NCI-H146 treated with DMSO at 0.1 percent for 48 hours (cell line): ENCODE results near the gene MUC5AC.

Experiments used
- DNase-seq: peaks from one replicate; lab custom pipeline; 2025; ENCODE audit not compliant: unreplicated experiment; lab: John Stamatoyannopoulos, UW

Gene MUC5AC

DNA sequence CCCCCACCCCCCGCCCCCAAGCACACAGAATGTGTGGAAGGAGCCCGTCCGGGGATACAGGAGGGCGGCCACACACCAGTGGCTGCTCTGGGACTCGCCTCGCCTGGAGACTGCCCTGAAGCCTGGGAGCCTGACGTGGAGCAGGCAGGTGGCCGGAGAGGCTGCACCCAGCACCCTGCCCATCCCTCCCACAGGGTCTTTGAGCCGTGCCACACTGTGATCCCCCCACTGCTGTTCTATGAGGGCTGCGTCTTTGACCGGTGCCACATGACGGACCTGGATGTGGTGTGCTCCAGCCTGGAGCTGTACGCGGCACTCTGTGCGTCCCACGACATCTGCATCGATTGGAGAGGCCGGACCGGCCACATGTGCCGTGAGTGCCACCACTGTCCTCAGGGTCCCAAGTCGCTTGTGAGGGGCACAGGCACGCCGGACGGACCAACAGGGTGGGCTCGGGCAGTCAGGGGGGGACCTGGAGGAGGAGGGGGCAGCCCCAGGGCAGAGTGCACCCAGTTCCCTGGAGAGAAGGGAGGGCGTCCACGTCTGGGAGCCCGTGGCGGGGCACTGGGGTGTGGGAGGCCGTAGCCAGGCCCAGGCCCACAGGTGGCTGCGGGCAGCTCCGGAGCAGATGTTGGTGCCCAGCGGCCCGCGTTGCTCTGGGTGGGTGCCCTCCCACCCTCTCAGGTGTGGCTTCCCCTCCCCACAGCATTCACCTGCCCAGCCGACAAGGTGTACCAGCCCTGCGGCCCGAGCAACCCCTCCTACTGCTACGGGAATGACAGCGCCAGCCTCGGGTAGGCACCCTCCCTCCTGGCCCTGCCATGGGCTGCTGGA, 38.1 kb downstream of the MUC5AC start:
- no peak for DNase-seq

DNA sequence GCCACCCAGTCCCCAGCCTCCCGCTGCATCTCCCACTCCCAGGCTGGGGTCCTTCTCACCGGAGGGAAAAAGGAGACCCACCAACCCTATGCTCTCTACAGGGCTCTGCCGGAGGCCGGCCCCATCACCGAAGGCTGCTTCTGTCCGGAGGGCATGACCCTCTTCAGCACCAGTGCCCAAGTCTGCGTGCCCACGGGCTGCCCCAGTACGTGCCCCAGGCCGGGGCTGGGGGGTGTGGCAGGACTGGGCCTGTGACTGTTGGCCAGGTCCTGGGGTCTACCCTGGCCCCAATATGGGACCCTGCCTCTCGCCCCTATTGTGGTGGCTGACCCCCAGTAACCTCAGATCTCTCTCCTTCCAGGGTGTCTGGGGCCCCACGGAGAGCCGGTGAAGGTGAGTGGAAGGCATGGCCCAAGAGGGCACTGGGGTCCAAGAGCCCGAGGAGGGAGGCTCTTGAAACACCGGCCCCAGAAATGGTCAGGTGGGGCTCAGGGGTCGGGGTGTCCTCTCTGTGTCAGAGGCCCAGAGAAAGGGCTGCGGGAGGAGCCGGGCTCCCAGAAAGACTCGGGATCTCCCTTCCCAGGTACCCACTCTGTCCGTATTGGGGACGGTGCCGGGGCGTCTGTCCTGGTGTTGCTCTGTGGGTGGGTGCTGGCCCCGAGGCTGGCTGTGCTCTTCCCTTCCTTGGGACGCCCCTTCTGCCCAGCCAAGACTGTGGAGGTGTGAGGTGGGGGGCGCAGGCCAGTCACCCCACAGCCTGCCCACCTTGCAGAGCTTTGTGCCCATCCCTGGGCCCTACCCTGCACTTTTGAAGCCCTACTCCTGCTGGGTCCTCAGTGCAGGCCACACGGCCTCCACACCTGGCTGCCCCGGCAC, 39.0 kb downstream of the MUC5AC start:
- no peak for DNase-seq

DNA sequence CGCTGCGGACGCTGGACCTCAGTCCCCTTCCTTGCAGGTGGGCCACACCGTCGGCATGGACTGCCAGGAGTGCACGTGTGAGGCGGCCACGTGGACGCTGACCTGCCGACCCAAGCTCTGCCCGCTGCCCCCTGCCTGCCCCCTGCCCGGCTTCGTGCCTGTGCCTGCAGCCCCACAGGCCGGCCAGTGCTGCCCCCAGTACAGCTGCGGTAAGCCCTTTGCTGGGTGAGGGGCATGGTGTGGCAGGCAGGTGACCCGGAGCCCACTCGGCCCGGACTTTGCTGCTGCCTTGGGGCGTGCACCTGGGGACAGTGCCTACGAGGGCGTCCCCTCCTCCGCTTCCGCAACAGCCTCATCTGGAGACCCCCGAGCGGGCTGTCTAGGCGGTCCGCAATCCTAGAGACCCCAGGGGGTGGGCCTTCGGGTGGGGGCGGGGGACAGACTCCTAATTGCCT, 39.7 kb downstream of the MUC5AC start:
- DNase-seq = no peak

DNA sequence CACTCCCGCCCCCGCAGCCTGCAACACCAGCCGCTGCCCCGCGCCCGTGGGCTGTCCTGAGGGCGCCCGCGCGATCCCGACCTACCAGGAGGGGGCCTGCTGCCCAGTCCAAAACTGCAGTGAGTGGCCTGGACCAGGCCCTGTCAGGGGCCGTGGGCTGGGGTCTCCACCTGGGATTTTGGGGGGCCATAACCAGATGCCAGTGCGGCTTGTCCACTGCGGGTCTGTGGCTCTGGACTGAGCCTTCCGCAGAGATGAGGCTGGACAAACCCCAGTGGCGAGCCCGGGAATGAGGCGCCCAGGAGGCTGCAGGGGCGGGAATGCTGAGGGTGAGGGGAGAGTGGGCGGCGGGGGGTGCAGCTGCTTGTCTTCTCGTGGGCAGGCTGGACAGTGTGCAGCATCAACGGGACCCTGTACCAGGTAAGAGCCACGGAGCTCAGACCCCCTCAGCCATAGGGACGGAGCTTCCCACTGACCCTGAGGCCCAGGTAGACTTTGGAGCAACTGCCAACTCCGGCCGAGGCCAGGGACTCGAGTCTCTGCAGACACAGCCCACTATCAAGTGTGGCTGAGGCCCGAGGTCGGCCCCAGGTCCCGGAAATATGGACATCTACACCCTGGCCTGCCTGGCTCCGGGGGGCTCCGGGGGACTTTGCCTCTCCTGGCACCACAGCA, 40.3 kb downstream of the MUC5AC start:
- no peak for DNase-seq

DNA sequence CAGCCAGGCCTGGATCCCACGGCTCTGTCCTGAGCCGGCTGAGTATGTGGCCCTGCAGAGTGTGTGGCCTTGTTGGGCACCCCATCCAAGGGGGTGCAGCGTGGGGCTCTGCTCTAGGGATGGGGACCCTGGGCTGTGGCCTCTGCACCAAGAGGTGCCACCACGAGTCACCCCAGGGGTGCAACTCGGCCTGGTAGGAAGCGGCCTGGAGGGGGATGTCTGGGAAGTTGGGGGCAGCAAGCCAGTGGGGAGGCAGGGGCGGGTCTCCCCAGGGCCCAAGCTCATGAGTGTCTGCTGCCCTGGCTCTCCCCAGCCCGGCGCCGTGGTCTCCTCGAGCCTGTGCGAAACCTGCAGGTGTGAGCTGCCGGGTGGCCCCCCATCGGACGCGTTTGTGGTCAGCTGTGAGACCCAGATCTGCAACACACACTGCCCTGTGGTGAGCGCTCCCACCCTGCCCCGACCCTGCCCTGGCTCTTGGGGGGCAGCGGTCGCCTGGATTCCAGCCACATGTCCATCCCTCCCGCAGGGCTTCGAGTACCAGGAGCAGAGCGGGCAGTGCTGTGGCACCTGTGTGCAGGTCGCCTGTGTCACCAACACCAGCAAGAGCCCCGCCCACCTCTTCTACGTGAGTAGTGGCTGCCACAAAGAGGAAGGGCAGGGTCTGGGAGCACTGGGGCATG, 40.9 kb downstream of the MUC5AC start:
- no peak for DNase-seq

DNA sequence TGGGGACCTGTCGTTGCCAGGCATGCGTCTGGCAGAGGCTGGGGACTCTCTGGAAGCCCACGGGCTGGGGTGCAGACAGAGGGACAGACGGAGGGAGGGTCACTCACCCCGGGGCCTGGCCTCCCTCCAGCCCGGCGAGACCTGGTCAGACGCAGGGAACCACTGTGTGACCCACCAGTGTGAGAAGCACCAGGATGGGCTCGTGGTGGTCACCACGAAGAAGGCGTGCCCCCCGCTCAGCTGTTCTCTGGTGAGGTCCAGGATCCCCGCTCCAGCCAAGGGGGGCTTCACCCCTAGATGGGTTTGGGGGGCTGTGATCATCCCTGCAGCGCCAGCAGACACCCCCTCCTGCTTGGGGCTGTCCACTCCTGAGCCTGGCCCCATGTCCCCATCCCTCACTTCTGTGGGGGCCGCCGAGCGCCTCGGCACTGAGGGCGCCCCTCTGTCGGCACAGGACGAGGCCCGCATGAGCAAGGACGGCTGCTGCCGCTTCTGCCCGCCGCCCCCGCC, 41.5 kb downstream of the MUC5AC start:
- DNase-seq = no peak

DNA sequence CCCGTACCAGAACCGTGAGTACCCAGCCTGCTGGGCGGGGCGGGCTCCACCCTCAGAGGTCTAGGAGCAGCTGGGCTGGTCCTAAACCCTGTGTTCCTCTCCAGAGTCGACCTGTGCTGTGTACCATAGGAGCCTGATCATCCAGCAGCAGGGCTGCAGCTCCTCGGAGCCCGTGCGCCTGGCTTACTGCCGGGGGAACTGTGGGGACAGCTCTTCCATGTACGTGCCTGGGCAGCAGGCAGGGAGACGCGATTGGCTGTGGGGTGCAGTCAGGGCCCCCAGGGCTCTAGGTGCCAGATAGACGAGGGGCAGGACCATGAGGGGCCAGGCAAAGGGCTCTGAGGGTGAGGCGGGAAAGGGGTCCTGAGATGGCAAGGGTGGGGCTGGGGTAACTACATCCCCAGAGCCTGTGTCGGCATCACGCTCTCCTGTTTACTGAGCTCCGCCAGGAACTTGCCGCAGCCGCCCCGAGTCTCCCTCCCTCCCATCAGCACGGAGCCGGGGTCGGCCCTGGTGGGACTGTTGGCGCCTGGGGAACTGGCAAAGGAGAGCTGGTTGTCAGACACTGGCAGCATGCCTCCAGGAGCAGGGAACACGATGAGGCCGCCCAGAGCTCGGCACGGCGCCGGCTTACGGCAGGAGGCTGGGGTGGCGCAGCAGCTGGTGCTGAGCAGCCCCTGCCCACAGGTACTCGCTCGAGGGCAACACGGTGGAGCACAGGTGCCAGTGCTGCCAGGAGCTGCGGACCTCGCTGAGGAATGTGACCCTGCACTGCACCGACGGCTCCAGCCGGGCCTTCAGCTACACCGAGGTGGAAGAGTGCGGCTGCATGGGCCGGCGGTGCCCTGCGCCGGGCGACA, 42.2 kb downstream of the MUC5AC start:
- DNase-seq = no peak

DNA sequence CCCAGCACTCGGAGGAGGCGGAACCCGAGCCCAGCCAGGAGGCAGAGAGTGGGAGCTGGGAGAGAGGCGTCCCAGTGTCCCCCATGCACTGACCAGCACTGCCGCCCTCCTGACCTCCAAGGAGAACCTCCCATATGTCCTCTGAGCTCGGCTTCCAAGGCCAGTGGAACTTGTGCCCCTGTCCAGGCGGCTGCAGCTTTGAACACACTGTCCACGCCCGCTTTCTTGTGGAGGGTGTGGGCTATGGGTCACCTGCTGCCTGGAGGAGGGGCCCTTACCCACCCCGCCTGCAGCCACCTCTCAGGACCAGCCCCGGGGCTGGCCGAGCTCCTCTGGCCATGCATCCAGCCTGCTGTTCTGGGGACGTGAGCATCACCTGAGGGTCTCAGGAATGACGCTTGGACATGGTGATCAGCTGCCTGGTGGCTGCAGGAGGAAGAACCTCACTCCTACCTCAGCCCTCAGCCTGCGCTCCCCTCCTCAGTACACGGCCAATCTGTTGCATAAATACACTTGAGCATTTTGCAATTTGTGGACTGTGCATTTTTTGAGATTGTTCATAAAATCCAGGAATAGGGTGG, 42.9 kb downstream of the MUC5AC start:
- no peak for DNase-seq

DNA sequence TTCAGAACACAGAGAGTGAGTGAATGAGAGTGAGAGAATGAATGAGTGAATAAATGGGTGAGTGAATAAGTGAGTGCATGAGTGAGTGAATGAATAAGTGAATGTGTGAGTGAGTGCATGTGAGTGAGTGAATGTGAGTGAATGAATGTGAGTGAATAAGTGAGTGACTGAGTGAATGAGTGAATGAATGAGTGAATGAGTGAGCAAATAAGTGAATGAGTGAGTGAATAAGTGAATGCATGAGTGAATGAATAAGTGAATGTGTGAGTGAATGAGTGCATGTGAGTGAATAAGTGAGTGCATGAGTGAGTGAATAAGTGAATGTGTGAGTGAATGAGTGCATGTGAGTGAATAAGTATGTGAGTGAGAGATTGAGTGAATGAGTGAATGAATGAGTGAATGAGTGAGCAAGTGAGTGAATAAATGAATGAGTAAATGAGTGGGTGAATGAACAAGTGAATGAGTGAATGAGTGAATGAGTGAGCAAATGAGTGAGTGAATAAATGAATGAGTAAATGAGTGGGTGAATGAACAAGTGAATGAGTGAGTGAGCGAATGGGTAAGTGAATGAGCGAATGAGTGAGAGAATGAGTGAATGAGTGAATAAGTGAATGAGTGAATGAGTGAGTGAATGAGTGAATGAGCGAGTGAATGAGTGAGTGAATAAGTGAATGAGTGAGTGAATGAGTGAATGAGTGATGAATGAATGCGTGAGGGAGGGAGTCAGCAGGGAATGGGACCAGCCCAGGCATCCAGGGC, 43.8 kb downstream of the MUC5AC start:
- no peak for DNase-seq

DNA sequence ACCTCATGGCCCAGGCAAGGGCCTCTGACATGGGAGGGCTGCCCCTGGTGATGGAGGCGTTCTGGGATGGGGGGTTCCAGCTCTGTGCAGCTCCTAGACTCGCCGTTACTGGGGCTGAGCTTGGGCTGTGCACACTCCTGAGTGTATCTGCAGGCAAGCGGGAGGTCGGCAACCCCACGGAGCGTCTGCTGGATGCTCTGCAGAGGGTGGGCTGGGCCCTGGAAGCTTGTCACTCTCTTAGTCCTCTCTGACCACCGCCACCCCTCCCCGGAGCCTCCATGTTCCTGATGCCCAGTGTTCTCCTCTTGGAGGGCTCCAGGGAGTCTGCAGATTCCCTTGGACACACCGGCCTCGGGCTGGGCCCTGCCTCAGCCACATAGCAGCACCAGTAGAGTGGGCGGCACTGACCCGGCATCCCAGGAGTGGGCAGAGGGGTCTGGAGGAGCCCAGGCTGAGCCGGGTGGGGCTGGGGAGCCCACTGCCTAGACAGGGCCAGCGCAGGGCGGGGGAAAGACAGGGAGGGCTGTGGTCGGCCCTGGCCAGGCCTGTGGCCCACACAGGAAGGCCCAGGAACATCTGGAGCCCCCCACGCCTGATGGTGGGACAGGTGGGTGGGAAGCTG, 44.5 kb downstream of the MUC5AC start:
- DNase-seq = no peak

DNA sequence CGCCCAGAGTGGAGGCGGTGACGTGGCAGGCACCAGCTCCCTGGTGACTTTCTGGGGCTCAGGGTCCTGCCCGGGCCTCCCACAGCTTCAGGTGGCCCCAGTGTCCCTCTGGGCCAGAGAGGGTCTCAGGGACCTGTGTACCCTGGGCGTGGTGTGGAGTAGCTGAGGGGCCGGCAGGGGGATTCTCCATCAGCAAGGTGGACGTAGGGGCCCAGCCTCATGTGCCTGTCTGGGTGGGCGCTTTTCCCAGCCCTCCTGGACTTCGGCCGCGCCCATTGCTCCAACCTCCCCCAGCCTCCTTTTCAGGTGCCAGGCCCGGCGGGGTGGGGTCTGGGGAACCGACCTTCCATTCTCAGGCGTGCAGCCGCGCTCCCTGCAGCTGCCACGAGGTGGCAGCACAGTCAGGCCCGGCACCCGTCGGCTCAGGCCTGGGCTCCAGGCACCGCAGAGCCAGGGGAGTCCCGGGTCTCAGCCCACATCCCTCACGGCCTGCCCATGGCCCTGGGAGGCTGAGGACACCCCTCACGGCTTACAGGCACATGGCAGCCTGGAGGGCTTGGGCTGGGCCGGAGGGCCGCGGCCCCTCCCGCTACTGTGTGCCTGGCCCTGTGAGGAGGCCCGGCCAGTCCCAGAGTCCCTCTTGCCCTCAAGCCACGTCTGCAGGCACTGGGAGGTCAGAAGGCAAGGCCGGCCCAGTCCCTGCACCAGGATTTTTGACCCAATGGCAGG, 45.2 kb downstream of the MUC5AC start:
- DNase-seq = peak; percentile 17

DNA sequence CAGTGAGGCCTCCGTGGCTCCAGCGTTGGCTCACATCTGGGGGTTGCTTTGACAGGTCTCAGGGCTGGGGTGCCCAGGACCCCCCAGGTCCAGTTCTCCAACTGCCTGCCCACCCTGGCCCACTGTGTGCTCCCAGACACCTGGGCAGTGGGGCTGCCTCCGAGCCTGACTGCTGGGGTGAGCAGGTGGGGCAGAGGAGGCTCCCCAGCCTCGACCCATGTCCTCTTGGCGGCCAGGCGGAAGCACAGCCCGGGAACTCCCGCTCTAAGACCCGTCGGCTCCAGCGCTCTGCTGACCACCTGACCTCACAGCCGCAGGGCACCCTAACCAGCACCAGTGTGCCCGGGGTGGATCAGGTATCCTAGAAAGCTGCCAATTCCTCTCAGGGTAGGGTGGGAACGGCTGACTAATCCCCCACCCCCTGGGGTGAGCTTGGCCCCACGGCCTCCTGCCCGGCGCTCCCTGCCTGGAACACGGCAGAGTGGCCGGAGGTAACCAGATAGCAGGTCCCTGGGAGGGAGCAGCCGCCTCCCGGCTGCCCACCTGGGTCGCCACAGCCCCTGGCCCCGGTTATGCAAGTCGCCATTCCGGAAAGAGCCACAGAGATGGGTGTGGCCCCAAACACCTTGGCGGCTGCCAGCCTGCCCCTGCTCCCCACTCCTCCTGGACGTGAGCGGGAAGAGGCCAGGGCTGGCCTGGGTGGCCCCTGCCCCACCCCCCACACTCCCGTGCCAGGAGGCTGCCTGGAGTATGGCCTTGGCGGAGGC, 45.9 kb downstream of the MUC5AC start:
- DNase-seq = no peak

DNA sequence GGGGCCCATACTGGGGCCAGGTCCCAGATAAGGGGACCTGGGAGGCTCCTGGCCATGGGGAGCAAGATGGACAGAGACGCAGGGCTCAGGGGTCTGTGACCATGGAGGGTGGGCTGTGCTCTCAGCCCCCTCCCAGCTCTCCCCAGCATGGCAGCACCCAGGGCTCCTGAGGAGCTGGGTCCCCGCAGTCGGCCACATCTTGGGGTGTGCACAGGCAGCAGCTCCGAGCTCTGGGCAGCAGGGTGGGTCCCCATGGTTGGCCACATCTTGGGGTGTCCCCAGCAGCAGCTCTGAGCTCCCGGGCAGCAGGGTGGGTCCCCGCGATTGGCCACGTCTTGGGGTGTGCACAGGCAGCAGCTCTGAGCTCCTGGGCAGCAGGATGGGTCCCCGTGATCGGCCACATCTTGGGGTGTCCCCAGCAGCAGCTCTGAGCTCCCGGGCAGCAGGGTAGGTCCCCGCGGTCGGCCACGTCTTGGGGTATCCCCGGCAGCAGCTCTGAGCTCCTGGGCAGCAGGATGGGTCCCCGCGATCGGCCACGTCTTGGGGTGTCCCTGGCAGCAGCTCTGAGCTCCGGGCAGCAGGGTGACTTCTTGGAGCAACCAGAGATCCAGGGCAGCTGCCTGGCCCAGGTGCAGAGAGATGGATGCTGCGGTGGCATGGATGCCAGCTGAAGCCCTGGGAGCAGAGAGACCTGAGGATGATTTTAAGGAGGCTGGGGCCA, 46.8 kb downstream of the MUC5AC start:
- DNase-seq = no peak

DNA sequence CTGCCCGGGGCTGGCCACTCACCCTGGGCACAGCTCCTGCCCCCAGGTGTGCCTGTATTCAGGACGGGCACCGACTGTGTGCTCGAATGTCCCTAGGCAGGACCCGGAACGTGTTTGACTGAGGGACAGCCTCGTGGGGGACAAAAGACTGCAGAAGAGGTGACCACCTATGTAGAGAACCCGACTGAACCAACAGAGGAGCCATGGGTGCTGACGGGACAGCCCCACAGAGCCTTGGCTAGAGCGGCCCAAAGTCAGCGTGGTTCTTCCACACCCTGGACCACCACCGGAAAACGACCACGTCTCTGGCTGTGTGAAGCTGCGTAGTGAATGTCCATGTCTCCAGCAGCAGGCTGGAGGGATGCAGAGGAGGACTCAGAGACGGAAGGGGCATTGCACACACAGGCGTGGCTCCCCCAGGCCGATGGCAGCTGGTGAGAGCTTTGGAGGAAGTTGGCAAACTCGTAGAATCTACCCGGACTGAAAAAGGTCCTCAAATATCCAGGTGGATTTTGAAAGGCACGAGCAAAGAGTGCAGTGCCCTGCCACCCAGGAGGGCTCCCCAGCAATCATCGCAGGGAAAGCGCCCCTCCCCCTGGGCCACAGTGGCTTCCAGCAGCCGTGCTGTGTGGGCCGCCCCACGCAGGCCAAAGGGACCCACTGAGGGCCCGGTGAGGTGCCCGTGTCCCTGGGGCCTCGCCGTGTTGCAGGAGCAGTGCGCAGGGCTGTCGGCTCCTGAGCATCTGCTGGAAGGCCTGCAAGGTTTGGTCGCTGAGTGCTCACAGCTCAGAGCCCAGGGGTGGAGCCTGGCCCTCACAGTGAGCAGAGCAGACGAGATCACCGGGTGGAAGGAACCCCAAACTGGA, 47.6 kb downstream of the MUC5AC start:
- DNase-seq = no peak

DNA sequence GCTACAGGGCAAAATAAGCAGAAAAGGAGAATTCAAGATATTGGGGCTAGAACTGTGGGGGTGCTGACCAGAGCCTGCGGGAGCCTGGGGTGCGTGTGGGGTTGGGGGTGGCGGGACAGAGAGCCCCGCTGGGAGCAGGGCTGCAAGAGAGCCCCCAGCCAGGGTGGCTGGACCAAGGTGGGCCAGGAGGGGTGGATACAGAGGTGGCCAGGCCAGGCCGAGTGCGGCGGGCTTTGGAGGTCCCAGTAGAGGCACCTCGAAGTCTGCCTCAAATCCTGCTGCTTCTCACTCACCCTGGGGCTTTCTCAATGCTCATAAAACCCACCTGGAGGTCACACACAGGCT, 48.2 kb downstream of the MUC5AC start:
- no peak for DNase-seq
